Mammary epithelial cell (primary cell): ENCODE data around the gene ZNF672.

Experiments
- CTCF ChIP-seq, 2 donors: IDR thresholded peaks in 1 of 2; conservative IDR thresholded peaks in 1 of 2; 2 replicates each; pipeline ENCODE4 v1.5.1; 2011 to 2012; ENCODE audit warnings: inconsistent platforms in 2 of 2, low read length in 2 of 2, mild to moderate bottlenecking in 2 of 2, control low read depth in 1 of 2, low read depth in 1 of 2; ENCODE audit not compliant: insufficient read depth in 1 of 2; ENCODE audit errors: extremely low read depth in 1 of 2
- EZH2 ChIP-seq: IDR thresholded peaks from 2 replicates; pipeline ENCODE4 v1.6.1; 2012; ENCODE audit warnings: low read length, inconsistent platforms, borderline replicate concordance

- no peak for TF ChIP-seq CTCF (conservative IDR thresholded peaks at IDR 0.05 in 1 of 2, IDR thresholded peaks at IDR 0.05 in 1 of 2; ENCODE audit: extremely low read depth in 1 of 2, insufficient read depth in 1 of 2, low read depth in 1 of 2, low read length in 2 of 2)
- TF ChIP-seq EZH2 = no peak
Measured at GRCh38 chr1:248856176-248856575, 18.2 kb downstream of the ZNF672 start.
